ENCODE data around the gene CCDC107.
A peak's percentile ranks its signal among the peaks of the same experiment; 100 is the strongest.

Gene CCDC107

DNA sequence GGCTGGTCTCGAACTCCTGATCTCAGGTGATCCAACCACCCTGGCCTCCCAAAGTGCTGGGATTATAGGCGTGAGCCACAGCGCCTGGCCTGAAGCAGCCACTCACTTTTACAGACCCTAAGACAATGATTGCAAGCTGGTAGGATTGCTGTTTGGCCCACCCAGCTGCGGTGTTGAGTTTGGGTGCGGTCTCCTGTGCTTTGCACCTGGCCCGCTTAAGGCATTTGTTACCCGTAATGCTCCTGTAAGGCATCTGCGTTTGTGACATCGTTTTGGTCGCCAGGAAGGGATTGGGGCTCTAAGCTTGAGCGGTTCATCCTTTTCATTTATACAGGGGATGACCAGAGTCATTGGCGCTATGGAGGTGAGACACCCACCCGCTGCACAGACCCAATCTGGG, 17.1 kb downstream of the CCDC107 start:
- peak overlapping the region; percentile 73 for H3K4me3 ChIP-seq

DNA sequence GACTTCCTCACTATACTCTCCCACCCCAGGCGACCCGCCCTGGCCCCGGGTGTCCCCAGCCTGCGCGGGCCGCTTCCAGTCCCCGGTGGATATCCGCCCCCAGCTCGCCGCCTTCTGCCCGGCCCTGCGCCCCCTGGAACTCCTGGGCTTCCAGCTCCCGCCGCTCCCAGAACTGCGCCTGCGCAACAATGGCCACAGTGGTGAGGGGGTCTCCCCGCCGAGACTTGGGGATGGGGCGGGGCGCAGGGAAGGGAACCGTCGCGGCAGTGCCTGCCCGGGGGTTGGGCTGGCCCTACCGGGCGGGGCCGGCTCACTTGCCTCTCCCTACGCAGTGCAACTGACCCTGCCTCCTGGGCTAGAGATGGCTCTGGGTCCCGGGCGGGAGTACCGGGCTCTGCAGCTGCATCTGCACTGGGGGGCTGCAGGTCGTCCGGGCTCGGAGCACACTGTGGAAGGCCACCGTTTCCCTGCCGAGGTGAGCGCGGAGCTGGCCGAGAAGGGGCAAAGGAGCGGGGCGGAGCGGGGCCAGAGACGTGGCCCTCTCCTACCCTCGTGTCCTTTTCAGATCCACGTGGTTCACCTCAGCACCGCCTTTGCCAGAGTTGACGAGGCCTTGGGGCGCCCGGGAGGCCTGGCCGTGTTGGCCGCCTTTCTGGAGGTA, 17.8 kb downstream of the CCDC107 start:
- H3K27ac ChIP-seq: no peak overlapping the region
- peak overlapping the region; percentile 73 for H3K4me3 ChIP-seq
- TF ChIP-seq, protein P1, sequence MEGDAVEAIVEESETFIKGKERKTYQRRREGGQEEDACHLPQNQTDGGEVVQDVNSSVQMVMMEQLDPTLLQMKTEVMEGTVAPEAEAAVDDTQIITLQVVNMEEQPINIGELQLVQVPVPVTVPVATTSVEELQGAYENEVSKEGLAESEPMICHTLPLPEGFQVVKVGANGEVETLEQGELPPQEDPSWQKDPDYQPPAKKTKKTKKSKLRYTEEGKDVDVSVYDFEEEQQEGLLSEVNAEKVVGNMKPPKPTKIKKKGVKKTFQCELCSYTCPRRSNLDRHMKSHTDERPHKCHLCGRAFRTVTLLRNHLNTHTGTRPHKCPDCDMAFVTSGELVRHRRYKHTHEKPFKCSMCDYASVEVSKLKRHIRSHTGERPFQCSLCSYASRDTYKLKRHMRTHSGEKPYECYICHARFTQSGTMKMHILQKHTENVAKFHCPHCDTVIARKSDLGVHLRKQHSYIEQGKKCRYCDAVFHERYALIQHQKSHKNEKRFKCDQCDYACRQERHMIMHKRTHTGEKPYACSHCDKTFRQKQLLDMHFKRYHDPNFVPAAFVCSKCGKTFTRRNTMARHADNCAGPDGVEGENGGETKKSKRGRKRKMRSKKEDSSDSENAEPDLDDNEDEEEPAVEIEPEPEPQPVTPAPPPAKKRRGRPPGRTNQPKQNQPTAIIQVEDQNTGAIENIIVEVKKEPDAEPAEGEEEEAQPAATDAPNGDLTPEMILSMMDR (IDR thresholded peaks at IDR 0.05): no peak
- DNase-seq (ENCODE audit: low spot score): no peak

More for the DNA sequence above, 17.1 kb downstream of the CCDC107 start:
- no peak overlapping the region for H3K27ac ChIP-seq
- TF ChIP-seq, protein P1 (IDR thresholded peaks at IDR 0.05): no peak
- DNase-seq (ENCODE audit: low spot score): no peak

DNA sequence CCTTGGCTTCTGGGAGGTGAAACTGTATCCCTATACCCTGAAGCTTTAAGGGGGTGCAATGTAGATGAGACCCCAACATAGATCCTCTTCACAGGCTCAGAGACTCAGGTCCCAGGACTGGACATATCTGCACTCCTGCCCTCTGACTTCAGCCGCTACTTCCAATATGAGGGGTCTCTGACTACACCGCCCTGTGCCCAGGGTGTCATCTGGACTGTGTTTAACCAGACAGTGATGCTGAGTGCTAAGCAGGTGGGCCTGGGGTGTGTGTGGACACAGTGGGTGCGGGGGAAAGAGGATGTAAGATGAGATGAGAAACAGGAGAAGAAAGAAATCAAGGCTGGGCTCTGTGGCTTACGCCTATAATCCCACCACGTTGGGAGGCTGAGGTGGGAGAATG, 21.0 kb downstream of the CCDC107 start:
- Histone ChIP-seq H3K4me3 (no peak overlapping the region), H3K27ac (peak overlapping the region in 1 of 2 donors; percentile 7)
- TF ChIP-seq, protein P1 (IDR thresholded peaks at IDR 0.05): no peak
- DNase-seq (ENCODE audit: low spot score): no peak

DNA sequence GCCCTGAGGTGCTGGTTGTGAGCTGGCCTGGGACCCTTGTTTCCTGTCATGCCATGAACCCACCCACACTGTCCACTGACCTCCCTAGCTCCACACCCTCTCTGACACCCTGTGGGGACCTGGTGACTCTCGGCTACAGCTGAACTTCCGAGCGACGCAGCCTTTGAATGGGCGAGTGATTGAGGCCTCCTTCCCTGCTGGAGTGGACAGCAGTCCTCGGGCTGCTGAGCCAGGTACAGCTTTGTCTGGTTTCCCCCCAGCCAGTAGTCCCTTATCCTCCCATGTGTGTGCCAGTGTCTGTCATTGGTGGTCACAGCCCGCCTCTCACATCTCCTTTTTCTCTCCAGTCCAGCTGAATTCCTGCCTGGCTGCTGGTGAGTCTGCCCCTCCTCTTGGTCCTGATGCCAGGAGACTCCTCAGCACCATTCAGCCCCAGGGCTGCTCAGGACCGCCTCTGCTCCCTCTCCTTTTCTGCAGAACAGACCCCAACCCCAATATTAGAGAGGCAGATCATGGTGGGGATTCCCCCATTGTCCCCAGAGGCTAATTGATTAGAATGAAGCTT, 21.8 kb downstream of the CCDC107 start:
- no peak overlapping the region for H3K4me3 ChIP-seq
- peak overlapping the region in 1 of 2 donors; percentile 96 for H3K27ac ChIP-seq
- no peak for DNase-seq (ENCODE audit: low spot score)
- TF ChIP-seq, protein P1 (IDR thresholded peaks at IDR 0.05): no peak

DNA sequence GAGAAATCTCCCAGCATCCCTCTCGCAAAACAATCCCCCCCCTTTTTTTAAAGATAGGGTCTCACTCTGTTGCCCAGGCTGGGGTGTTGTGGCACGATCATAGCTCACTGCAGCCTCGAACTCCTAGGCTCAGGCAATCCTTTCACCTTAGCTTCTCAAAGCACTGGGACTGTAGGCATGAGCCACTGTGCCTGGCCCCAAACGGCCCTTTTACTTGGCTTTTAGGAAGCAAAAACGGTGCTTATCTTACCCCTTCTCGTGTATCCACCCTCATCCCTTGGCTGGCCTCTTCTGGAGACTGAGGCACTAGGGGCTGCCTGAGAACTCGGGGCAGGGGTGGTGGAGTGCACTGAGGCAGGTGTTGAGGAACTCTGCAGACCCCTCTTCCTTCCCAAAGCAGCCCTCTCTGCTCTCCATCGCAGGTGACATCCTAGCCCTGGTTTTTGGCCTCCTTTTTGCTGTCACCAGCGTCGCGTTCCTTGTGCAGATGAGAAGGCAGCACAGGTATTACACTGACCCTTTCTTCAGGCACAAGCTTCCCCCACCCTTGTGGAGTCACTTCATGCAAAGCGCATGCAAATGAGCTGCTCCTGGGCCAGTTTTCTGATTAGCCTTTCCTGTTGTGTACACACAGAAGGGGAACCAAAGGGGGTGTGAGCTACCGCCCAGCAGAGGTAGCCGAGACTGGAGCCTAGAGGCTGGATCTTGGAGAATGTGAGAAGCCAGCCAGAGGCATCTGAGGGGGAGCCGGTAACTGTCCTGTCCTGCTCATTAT, 22.4 kb downstream of the CCDC107 start:
- TF ChIP-seq, protein P1 (IDR thresholded peaks at IDR 0.05): no peak
- no peak for DNase-seq (ENCODE audit: low spot score)
- H3K27ac ChIP-seq: peak overlapping the region; percentile 46 to 96
- H3K4me3 ChIP-seq: no peak overlapping the region

DNA sequence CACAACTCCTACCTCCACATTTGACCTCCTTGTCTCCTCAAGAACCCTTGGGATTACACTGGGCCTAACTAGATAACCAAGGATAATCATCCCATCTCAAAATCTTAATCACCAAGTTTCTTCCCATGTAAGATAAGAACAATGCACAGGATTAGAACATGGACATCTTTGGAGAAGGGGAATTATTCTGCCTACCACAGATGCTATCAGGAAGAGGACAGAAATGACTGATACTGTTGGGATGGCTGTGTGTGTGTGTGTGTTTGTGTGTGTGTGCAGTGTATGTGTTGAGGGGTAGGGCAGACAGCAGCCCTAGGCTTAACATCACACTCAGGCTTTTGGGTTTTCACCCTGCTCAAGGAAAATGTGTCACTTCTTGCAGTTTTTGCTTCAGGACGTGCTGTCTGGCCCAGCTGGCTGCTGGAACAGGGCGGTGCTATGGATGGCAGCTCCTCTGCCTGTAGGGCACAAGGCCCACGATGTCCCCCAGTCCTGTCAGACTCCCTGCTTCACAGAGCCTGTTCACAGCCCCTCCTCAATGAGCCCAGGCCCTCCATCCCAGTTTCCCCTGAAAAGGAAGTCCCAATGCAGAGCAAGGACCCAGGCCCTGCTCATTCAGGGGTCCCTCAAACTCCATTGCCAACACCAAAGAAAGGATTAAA, 23.4 kb downstream of the CCDC107 start:
- no peak for DNase-seq (ENCODE audit: low spot score)
- TF ChIP-seq, protein P1 (IDR thresholded peaks at IDR 0.05): no peak
- Histone ChIP-seq H3K27ac (peak overlapping the region; percentile 46 to 96), H3K4me3 (peak overlapping the region; percentile 82)

Measured in coronary artery (tissue), 2 donors.